ACC112 (cell line): ENCODE results near the gene JAM3.

Experiments
- H2AFZ ChIP-seq: fragments of 200-600 bp; sonication (generic); one replicate; pipeline ENCODE4 v1.6.0; 2017; ENCODE audit warnings: antibody characterized with exemption, low read length; ENCODE audit not compliant: unreplicated experiment
- H3K27ac ChIP-seq: fragments of 200-600 bp; sonication (generic); 2 replicates; pipeline ENCODE4 v1.5.1; 2014; ENCODE audit warnings: low read depth, mild to moderate bottlenecking, antibody characterized with exemption, low read length, moderate library complexity
- H3K27me3 ChIP-seq: fragments of 200-600 bp; sonication (generic); 2 replicates; pipeline ENCODE4 v1.6.1; 2014; ENCODE audit warnings: mild to moderate bottlenecking, antibody characterized with exemption, low read length, moderate library complexity, mixed read lengths; ENCODE audit not compliant: insufficient read depth
- H3K36me3 ChIP-seq: fragments of 200-600 bp; sonication (generic); 2 replicates; pipeline ENCODE4 v1.6.1; 2016; ENCODE audit warnings: mild to moderate bottlenecking, antibody characterized with exemption, low read length, moderate library complexity, mixed read lengths; ENCODE audit not compliant: insufficient read depth
- H3K4me1 ChIP-seq: fragments of 200-600 bp; sonication (generic); one replicate; pipeline ENCODE4 v1.6.1; 2016; ENCODE audit warnings: low read length, mixed read lengths; ENCODE audit not compliant: insufficient read depth, unreplicated experiment, control insufficient read depth
- H3K4me3 ChIP-seq: fragments of 200-600 bp; sonication (generic); 2 replicates; pipeline ENCODE4 v1.5.1; 2014; ENCODE audit warnings: mild to moderate bottlenecking, low read depth, low read length
- H3K79me2 ChIP-seq: fragments of 200-600 bp; sonication (generic); one replicate; pipeline ENCODE4 v1.6.0; 2016; ENCODE audit warnings: low read length; ENCODE audit not compliant: control insufficient read depth, unreplicated experiment, insufficient read depth

The JAM3 gene

DNA sequence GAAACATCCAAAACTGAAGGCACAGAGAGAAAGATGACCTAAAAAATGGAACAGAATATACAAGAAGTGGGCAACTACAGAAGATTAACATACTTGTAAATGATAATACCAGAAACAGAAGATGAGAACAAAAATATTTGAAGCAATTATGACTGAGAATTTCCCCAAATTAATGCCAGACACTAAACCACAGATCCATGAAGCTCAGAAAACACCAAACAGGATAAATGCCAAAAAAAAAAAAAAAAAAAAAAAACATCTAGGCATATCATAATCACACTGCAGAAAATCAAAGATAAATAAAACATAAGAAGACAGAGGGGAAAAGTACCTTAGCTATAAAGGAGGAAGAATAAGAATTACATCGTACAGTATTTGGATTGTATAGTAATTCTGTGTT is 65.3 kb downstream of the JAM3 start:
- H3K4me3 ChIP-seq, result no peak overlapping the region
- H2AFZ ChIP-seq, result no peak overlapping the region
- H3K79me2 ChIP-seq, result no peaks in the 10 kb centered on the region
- no peak overlapping the region for H3K27ac ChIP-seq
- no peaks in the 10 kb centered on the region for H3K27me3 ChIP-seq
- no peaks in the 10 kb centered on the region for H3K4me1 ChIP-seq
- H3K36me3 ChIP-seq, result no peaks in the 10 kb centered on the region

DNA sequence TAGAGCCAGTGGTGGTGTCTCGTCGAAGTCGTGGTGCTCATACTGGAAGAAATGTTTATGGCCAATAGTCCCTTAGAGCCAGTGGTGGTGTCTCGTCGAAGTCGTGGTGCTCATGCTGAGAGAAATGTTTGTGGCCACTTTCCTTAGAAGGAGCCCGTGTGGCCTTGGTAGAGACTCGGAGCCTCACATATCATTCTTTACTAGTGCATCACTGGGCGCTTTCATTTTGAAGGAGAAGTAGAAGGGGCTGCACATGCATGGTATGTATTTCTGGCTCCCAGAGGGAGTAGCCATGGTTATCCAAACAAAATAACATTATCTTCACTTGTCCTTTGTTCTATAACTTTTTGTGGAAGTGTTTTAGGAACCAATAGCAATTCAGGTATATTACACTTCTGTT is 69.5 kb downstream of the JAM3 start:
- Histone ChIP-seq H3K79me2 (no peaks in the 10 kb centered on the region), H3K27me3 (no peaks in the 10 kb centered on the region), H3K4me1 (peaks cover 4% of the 10 kb centered on the region), H3K36me3 (no peaks in the 10 kb centered on the region), H3K4me3 (no peak overlapping the region), H3K27ac (no peak overlapping the region), H2AFZ (no peak overlapping the region)

DNA sequence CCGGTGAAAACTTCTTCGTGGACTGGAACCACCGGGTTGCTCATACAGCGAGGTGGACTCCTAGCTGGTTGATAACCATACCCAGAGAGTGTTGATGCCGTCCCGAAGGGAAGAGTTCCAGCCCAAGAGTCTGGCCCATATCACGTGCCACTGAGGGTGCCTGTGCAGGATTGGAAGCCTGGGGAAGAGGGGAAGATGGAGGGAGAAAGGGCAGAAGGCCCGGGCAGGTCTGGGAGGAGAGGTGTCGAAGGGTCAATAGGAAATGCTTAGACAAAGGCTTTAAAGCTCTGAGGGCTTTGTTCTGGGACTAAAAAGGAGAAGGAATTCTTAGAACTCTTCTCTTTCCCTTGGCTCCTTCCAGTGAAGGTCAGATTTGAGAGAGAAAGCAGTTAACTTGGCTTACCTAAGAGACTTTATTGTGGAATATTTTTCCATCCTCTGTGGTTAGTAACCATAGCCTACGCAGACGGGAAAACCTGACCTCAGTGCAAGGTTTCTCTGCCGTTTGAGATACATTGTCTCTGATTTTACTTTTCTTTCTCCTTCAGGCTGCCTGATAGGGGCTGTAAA is 70.5 kb downstream of the JAM3 start:
- Histone ChIP-seq H3K27ac (no peak overlapping the region), H3K36me3 (no peaks in the 10 kb centered on the region), H2AFZ (no peak overlapping the region), H3K27me3 (no peaks in the 10 kb centered on the region), H3K4me1 (peaks cover 4% of the 10 kb centered on the region), H3K4me3 (0 out of 2 replicates have a peak overlapping the region, but pooled peaks have one; percentile 16), H3K79me2 (no peaks in the 10 kb centered on the region)

DNA sequence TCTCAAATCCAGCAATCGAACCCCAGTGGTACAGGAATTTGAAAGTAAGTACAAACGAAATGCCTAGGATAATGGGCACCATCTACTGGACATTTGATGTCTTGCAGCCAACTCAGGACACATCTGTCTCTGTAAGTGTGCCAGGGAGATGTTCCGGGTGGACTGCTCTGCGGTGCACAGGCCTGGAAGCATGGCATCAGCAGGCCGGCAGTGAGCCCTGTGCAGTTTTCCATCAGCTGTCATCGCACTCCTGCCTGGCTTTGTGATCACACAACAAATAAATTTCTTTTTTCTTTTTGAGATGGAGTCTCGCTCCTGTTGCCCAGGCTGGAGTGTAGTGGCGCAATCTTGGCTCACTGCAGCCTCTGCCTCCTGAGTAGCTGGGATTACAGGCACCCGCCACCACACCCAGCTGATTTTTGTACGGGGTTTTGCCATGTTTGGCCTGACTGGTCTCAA is 71.0 kb downstream of the JAM3 start:
- Histone ChIP-seq H3K4me1 (peaks cover 4% of the 10 kb centered on the region), H3K36me3 (no peaks in the 10 kb centered on the region), H3K27me3 (no peaks in the 10 kb centered on the region), H3K4me3 (0 out of 2 replicates have a peak overlapping the region, but pooled peaks have one; percentile 16), H3K79me2 (no peaks in the 10 kb centered on the region), H2AFZ (no peak overlapping the region), H3K27ac (no peak overlapping the region)

DNA sequence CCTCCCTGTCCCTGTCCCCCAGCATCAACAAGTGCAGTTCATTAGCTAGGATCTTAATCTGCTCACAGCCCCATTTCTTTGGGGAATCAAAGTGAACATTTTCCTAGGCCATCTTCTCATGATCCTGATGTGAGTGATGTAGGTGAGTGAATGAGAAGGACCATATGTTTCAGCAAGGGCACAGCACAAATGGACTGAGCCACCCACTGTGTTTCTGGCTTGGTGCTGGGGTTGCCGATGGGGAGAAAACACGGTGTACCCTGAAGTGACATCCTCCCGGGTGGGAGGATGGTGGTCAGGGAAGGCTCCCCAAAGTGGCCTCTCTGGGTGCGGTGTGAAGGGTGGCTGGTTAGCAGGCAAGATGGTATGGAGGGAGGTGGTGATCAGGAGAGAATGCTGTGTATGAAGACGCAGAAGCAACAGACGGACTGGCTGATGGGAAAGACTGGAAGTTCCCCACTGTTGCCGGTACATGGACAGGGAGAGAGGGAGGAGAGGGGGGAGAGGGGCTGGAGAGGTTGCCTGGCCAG is 72.2 kb downstream of the JAM3 start:
- Histone ChIP-seq H2AFZ (no peak overlapping the region), H3K36me3 (peaks cover 4% of the 10 kb centered on the region), H3K27me3 (no peaks in the 10 kb centered on the region), H3K27ac (no peak overlapping the region), H3K79me2 (no peaks in the 10 kb centered on the region), H3K4me1 (peaks cover 4% of the 10 kb centered on the region), H3K4me3 (no peak overlapping the region)

DNA sequence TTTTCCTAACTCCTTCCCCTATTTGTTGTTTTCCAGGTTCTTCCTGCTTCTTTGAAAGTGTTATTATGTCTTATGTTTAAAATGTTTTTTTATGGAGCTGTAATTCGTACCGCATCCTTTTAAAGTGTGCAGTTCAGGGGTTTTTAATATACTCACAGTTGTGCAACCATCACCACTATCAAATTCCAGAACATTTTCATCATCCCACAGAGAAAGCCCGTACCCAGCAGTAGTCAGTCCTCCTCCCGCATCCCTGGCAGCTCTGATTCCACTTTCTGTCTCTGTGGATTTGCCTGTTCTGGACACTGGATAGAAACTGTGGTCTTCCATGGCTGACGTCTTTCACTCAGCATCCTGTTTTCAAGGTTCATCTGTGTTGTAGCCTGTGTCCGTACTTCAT is 73.7 kb downstream of the JAM3 start:
- no peaks in the 10 kb centered on the region for H3K79me2 ChIP-seq

DNA sequence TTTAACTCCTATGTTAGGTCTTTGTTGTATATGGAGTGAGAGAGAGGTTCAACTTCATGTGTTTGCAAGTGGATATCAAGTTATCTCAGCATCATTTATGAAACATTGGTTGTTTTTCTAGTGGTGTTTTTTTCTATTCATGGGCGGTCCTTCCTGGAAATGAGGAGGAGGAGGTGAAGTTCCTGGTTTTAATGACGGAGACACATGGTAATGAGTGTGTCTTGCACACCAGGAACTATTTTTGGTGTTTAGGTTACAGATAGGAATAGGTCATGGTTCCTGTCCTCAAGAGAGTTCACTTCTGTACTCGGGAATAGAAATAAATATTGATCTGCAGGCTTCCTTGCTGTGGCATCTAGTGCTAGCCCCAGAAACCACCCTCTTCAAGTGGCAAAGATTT is 74.9 kb downstream of the JAM3 start:
- H3K27ac ChIP-seq, result no peak overlapping the region
- H3K4me3 ChIP-seq, result no peak overlapping the region
- H3K27me3 ChIP-seq, result no peaks in the 10 kb centered on the region
- peaks cover 4% of the 10 kb centered on the region for H3K4me1 ChIP-seq
- H3K79me2 ChIP-seq, result no peaks in the 10 kb centered on the region
- H3K36me3 ChIP-seq, result peaks cover 4% of the 10 kb centered on the region
- no peak overlapping the region for H2AFZ ChIP-seq

More for the DNA sequence above, 73.7 kb downstream of the JAM3 start:
- H3K4me3 ChIP-seq, result no peak overlapping the region
- peaks cover 4% of the 10 kb centered on the region for H3K4me1 ChIP-seq
- H3K27me3 ChIP-seq, result no peaks in the 10 kb centered on the region
- peaks cover 4% of the 10 kb centered on the region for H3K36me3 ChIP-seq
- H3K27ac ChIP-seq, result no peak overlapping the region
- H2AFZ ChIP-seq, result no peak overlapping the region

DNA sequence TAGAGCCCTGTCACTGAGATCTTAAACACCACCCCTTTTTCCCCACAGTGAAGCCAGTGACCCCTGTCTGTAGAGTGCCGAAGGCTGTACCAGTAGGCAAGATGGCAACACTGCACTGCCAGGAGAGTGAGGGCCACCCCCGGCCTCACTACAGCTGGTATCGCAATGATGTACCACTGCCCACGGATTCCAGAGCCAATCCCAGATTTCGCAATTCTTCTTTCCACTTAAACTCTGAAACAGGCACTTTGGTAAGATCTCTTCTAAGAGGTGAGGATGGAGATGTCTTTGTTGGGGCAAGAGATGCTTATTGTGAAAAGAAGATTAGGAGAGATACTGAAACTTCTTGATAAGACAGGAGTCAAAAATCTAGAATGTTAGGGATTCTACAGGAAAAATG is 75.9 kb downstream of the JAM3 start:
- Histone ChIP-seq H2AFZ (no peak overlapping the region), H3K27me3 (no peaks in the 10 kb centered on the region), H3K4me1 (no peaks in the 10 kb centered on the region), H3K36me3 (peaks cover 4% of the 10 kb centered on the region), H3K27ac (no peak overlapping the region), H3K79me2 (no peaks in the 10 kb centered on the region), H3K4me3 (no peak overlapping the region)

DNA sequence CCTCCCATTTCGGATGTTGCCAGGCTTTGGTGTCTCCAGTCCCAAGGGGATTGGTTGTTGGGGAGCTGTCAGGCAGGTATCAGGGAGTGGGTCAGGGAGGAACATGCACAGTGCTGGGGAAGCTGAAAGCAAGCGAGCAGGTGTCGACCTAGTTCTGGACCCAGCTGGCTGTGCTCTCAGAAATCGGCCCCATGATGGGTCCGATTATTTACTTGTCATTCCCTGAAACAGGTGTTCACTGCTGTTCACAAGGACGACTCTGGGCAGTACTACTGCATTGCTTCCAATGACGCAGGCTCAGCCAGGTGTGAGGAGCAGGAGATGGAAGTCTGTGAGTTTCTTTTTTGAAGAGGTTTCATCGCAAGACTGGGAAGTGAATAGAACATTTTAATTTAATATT is 76.8 kb downstream of the JAM3 start:
- Histone ChIP-seq H3K27ac (no peak overlapping the region), H3K79me2 (no peaks in the 10 kb centered on the region), H3K27me3 (no peaks in the 10 kb centered on the region), H3K4me1 (no peaks in the 10 kb centered on the region), H3K36me3 (peaks cover 4% of the 10 kb centered on the region), H3K4me3 (no peak overlapping the region), H2AFZ (no peak overlapping the region)

DNA sequence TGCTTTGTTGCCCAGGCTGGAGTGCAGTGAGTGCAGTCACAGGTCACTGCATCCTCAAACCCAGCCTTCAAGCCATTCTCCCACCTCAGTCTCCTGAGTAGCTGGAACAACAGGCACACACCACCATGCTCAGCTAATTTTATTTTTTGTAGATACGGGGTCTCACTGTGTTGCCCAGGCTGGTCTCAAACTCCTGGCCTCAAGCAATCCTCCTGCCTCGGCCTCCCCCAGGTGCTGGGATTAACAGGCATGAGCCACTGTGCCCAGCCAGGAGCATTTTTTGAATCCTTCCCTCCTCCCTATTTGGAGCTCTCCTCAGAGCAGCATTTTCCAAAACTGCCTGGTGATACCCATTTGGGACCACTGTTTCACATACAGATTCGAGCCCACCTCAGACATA is 77.7 kb downstream of the JAM3 start:
- Histone ChIP-seq H3K27ac (no peak overlapping the region), H3K36me3 (peaks cover 4% of the 10 kb centered on the region), H3K4me1 (no peaks in the 10 kb centered on the region), H3K4me3 (no peak overlapping the region), H3K27me3 (no peaks in the 10 kb centered on the region), H3K79me2 (no peaks in the 10 kb centered on the region), H2AFZ (no peak overlapping the region)

DNA sequence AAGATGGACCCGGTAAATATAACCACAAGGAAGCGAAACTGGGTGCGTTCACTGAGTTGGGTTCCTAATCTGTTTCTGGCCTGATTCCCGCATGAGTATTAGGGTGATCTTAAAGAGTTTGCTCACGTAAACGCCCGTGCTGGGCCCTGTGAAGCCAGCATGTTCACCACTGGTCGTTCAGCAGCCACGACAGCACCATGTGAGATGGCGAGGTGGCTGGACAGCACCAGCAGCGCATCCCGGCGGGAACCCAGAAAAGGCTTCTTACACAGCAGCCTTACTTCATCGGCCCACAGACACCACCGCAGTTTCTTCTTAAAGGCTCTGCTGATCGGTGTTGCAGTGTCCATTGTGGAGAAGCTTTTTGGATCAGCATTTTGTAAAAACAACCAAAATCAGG is 80.5 kb downstream of the JAM3 start:
- no peaks in the 10 kb centered on the region for H3K79me2 ChIP-seq
- no peaks in the 10 kb centered on the region for H3K27me3 ChIP-seq
- no peak overlapping the region for H3K4me3 ChIP-seq
- no peak overlapping the region for H2AFZ ChIP-seq
- H3K4me1 ChIP-seq, result no peaks in the 10 kb centered on the region
- H3K27ac ChIP-seq, result peak overlapping the region; percentile 43
- peaks cover 4% of the 10 kb centered on the region for H3K36me3 ChIP-seq
